SK-N-SH (cell line): ENCODE data around the gene TBXAS1. TPM values are rescaled to one million over a fixed set of nuclear protein-coding genes. Genes with fewer than 3 reads are reported as not detected.

Experiments
- CTCF ChIA-PET: fragments of 300-600, 350-600 bp; formaldehyde crosslinking; extraction: SDS; loops from one replicate; lab custom pipeline; 2021; lab: Yijun Ruan, JAX
- POLR2A ChIA-PET: fragments of 350-600 bp; sonication (Branson Sonifier 250); formaldehyde crosslinking; extraction: SDS; loops from one replicate; lab custom pipeline; 2020; ENCODE audit warnings: antibody characterized with exemption, inconsistent platforms; lab: Yijun Ruan, JAX
- DNase-seq: peaks from one replicate; pipeline ENCODE4 v3.0.0; 2012
- H2AFZ ChIP-seq: fragments of 200-600 bp; sonication (generic); 2 replicates; pipeline ENCODE4 v1.8.1; 2016; ENCODE audit warnings: antibody characterized with exemption, mild to moderate bottlenecking, low read depth
- H3F3A ChIP-seq: fragments of 200-600 bp; sonication (generic); replicated peaks from 2 replicates; pipeline ENCODE3; 2016; ENCODE audit warnings: antibody characterized with exemption, mild to moderate bottlenecking; ENCODE audit not compliant: insufficient read depth
- H3K27ac ChIP-seq, 2 experiments: fragments of 200-500 bp in 1 of 2; fragments of 200-600 bp in 1 of 2; sonication (Bioruptor generic) in 1 of 2; sonication (generic), shearing (Covaris generic) in 1 of 2; 2 replicates each; pipeline versions ENCODE4 v1.5.1 to v1.6.1; 2014 to 2016; ENCODE audit warnings: low read depth in 2 of 2, inconsistent platforms in 1 of 2, low read length in 1 of 2, mild to moderate bottlenecking in 1 of 2, mixed read lengths in 1 of 2
- H3K27me3 ChIP-seq: fragments of 200-600 bp; sonication (generic), shearing (Covaris generic); 2 replicates; pipeline ENCODE4 v1.6.1; 2016; ENCODE audit warnings: mixed run types; ENCODE audit not compliant: insufficient read depth
- H3K36me3 ChIP-seq, 2 experiments: fragments of 200-500 bp in 1 of 2; fragments of 200-600 bp in 1 of 2; sonication (Bioruptor generic) in 1 of 2; sonication (generic) in 1 of 2; replicated peaks in 1 of 2; 2 replicates each; pipeline versions ENCODE3 to v1.5.1; 2014 to 2016; ENCODE audit warnings: low read length in 1 of 2, mild to moderate bottlenecking in 1 of 2; ENCODE audit not compliant: insufficient read depth in 2 of 2, control insufficient read depth in 1 of 2
- H3K4me1 ChIP-seq, 2 experiments: fragments of 200-500 bp in 1 of 2; fragments of 200-600 bp in 1 of 2; sonication (Bioruptor generic) in 1 of 2; sonication (generic), shearing (Covaris generic) in 1 of 2; 2 replicates each; pipeline versions ENCODE4 v1.5.1 to v1.6.1; 2014 to 2016; ENCODE audit warnings: low read depth in 1 of 2, low read length in 1 of 2, mixed run types in 1 of 2; ENCODE audit not compliant: insufficient read depth in 2 of 2, control insufficient read depth in 1 of 2
- H3K4me2 ChIP-seq: fragments of 200-600 bp; sonication (generic), shearing (Covaris generic); 2 replicates; pipeline ENCODE4 v1.6.1; 2017; ENCODE audit warnings: mixed run types
- H3K4me3 ChIP-seq, 2 experiments: fragments of 200-500 bp in 1 of 2; fragments of 200-600 bp in 1 of 2; sonication (Bioruptor generic) in 1 of 2; sonication (generic), shearing (Covaris generic) in 1 of 2; 2 replicates each; pipeline versions ENCODE4 v1.5.1 to v1.8.1; 2014 to 2016; ENCODE audit warnings: low read depth in 2 of 2, inconsistent platforms in 1 of 2, low read length in 1 of 2, mild to moderate bottlenecking in 1 of 2, mixed read lengths in 1 of 2, moderate library complexity in 1 of 2
- H3K79me2 ChIP-seq: fragments of 200-600 bp; sonication (generic); 2 replicates; pipeline ENCODE4 v1.8.1; 2017; ENCODE audit warnings: mild to moderate bottlenecking; ENCODE audit not compliant: insufficient read depth
- H3K9ac ChIP-seq: fragments of 200-600 bp; sonication (generic); 2 replicates; pipeline ENCODE4 v1.6.1; 2017; ENCODE audit warnings: mixed run types
- H3K9me2 ChIP-seq: fragments of 200-600 bp; sonication (generic); 2 replicates; pipeline ENCODE4 v1.6.1; 2017; ENCODE audit warnings: mixed run types
- H3K9me3 ChIP-seq: fragments of 200-600 bp; sonication (generic); 2 replicates; pipeline ENCODE4 v1.6.1; 2017; ENCODE audit warnings: mixed run types, mild to moderate bottlenecking, moderate library complexity
- H4K20me1 ChIP-seq: fragments of 200-600 bp; sonication (generic); 2 replicates; pipeline ENCODE4 v1.6.1; 2017; ENCODE audit warnings: mild to moderate bottlenecking, mixed run types; ENCODE audit not compliant: insufficient read depth
- CTCF ChIP-seq: fragments of 200-600 bp; sonication (generic); IDR thresholded peaks from 2 replicates; pipeline ENCODE4 v1.6.1; 2017; ENCODE audit warnings: antibody characterized with exemption, mild to moderate bottlenecking, moderate library complexity
- ELF1 ChIP-seq: IDR thresholded peaks from 2 replicates; pipeline ENCODE4 v1.4.0; 2012
- EP300 ChIP-seq, 2 experiments: IDR thresholded peaks; 2 replicates each; pipeline versions ENCODE4 v1.4.0 to v1.6.1; 2012; ENCODE audit warnings: borderline replicate concordance in 1 of 2, low read depth in 1 of 2, low read length in 1 of 2
- FOXJ3 ChIP-seq: sonication (generic); formaldehyde crosslinking; IDR thresholded peaks from 2 replicates; pipeline ENCODE4 v1.5.1; 2020; ENCODE audit warnings: mild to moderate bottlenecking, missing genetic modification reagents
- FOXM1 ChIP-seq: IDR thresholded peaks from 2 replicates; pipeline ENCODE4 v1.4.0; 2012; ENCODE audit warnings: low read depth, mild to moderate bottlenecking
- GABPA ChIP-seq: IDR thresholded peaks from 2 replicates; pipeline ENCODE4 v1.4.0; 2012; ENCODE audit warnings: low read depth, mild to moderate bottlenecking
- GATA2 ChIP-seq: sonication (generic); formaldehyde crosslinking; IDR thresholded peaks from 2 replicates; pipeline ENCODE4 v1.5.0; 2020; ENCODE audit warnings: mild to moderate bottlenecking, missing genetic modification reagents
- MEF2A ChIP-seq: IDR thresholded peaks from 2 replicates; pipeline ENCODE4 v1.4.0; 2012; ENCODE audit warnings: low read depth, borderline replicate concordance
- MXI1 ChIP-seq: IDR thresholded peaks from 2 replicates; pipeline ENCODE4 v1.6.1; 2012; ENCODE audit warnings: mild to moderate bottlenecking, low read depth, low read length, improper control_type of control experiment
- NRF1 ChIP-seq: IDR thresholded peaks from 2 replicates; pipeline ENCODE4 v1.6.1; 2012; ENCODE audit warnings: low read depth, mild to moderate bottlenecking, low read length
- RCOR1 ChIP-seq: fragments of 150-350 bp; IDR thresholded peaks from 2 replicates; pipeline ENCODE4 v1.6.1; 2017; ENCODE audit warnings: antibody characterized with exemption, low read length
- SIN3A ChIP-seq: IDR thresholded peaks from 2 replicates; pipeline ENCODE4 v1.6.1; 2012; ENCODE audit warnings: low read depth, mild to moderate bottlenecking, low read length, moderate library complexity, borderline replicate concordance
- TAF1 ChIP-seq: IDR thresholded peaks from 2 replicates; pipeline ENCODE4 v1.6.1; 2012; ENCODE audit warnings: low read depth, mild to moderate bottlenecking, low read length, moderate library complexity, borderline replicate concordance
- TCF12 ChIP-seq: IDR thresholded peaks from 2 replicates; pipeline ENCODE4 v1.4.0; 2012
- YY1 ChIP-seq: IDR thresholded peaks from 2 replicates; pipeline ENCODE4 v1.4.0; 2012; ENCODE audit warnings: low read depth, mild to moderate bottlenecking
- WGBS: methylation state at CpG from one replicate; pipeline ENCODE4 v1.1.6; 2017; ENCODE audit warnings: low lambda C conversion rate; 5-methylcytosine and 5-hydroxymethylcytosine counted together
- polyA plus RNA-seq, 3 experiments: library from polyadenylated mRNA; depleted of rRNA; stranded (reverse); fragments of >200 nt; gene quantifications; 2 replicates each; pipeline ENCODE4 v1.2.3, GENCODE V29; 2012
- TF ChIP-seq, protein P1 (sequence below): IDR thresholded peaks from 2 replicates; pipeline ENCODE4 v1.4.0; 2012; ENCODE audit warnings: low read depth, borderline replicate concordance
- TF ChIP-seq, protein P2 (sequence below): IDR thresholded peaks from 2 replicates; pipeline ENCODE4 v1.4.0; 2012; ENCODE audit warnings: low read depth

The TBXAS1 gene
- polyA plus RNA-seq, 1 of the 3 experiments (the other 2 are of a cell fraction): 4.4 TPM

- CTCF ChIA-PET: interaction anchor here (1.0 to 4.4 kb wide), 8 partner anchors 9 to 392 kb away, joined by 3 to 47 read pairs (median 4); no protein-coding TSS in a partner anchor
- Histone ChIP-seq H3K27ac (no peak overlapping the region), H3K9me3 (no peaks in the 10 kb centered on the region), H4K20me1 (no peaks in the 10 kb centered on the region), H3K4me3 (no peak overlapping the region), H3F3A (no peaks in the 10 kb centered on the region), H3K27me3 (no peaks in the 10 kb centered on the region), H3K79me2 (no peaks in the 10 kb centered on the region), H2AFZ (no peak overlapping the region), H3K4me1 (peaks cover 0 to 9% of the 10 kb centered on the region in 2 experiments; a peak in 1 of 4 replicates), H3K4me2 (no peak overlapping the region), H3K36me3 (no peaks in the 10 kb centered on the region), H3K9me2 (no peaks in the 10 kb centered on the region), H3K9ac (no peak overlapping the region)
- 90% methylated on average over 8 of the region's 8 CpGs for WGBS
- POLR2A ChIA-PET: no interaction called here
- DNase-seq: no peak
- TF ChIP-seq GABPA: no peak
- TF ChIP-seq SIN3A: no peak
- no peak for TF ChIP-seq FOXM1
- TF ChIP-seq MEF2A: no peak
- no peak for TF ChIP-seq FOXJ3
- TF ChIP-seq TCF12: no peak
- no peak for TF ChIP-seq ELF1
- no peak for TF ChIP-seq GATA2 (CRISPR knock-in tag)
- TF ChIP-seq, protein P1, sequence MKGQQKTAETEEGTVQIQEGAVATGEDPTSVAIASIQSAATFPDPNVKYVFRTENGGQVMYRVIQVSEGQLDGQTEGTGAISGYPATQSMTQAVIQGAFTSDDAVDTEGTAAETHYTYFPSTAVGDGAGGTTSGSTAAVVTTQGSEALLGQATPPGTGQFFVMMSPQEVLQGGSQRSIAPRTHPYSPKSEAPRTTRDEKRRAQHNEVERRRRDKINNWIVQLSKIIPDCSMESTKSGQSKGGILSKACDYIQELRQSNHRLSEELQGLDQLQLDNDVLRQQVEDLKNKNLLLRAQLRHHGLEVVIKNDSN: no peak
- no peak for TF ChIP-seq MXI1
- no peak for TF ChIP-seq TAF1
- TF ChIP-seq CTCF: no peak
- no peak for TF ChIP-seq RCOR1
- TF ChIP-seq YY1: no peak
- no peak for TF ChIP-seq EP300 (IDR thresholded peaks at IDR 0.05; ENCODE audit: borderline replicate concordance in 1 of 2, low read depth in 1 of 2, low read length in 1 of 2)
- TF ChIP-seq, protein P2, sequence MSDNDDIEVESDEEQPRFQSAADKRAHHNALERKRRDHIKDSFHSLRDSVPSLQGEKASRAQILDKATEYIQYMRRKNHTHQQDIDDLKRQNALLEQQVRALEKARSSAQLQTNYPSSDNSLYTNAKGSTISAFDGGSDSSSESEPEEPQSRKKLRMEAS: no peak
- TF ChIP-seq NRF1: no peak
Measured at GRCh38 chr7:139993169-139993568, 164.1 kb downstream of the TBXAS1 start.

DNA sequence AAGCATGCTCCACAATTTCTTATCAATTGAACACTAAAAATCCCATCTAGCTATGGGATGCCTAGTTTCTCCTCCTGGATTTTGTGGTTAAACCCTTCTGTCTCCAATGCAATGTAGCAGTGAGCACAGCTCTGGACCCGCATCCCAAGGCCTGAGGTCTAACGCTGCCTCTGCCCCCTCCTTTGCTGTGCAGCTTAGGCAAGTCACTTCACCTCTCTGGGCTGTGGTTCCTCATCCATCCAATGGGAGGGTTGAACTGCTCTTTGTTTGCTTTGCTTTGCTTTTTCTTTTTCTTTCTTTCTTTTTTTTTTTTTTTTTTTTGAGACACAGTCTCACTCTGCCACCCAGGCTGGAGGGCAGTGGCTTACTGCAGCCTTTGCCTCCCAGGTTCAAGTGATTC lies 164.5 kb downstream of the TBXAS1 start:
- H3K4me1 ChIP-seq: peaks cover 0 to 9% of the 10 kb centered on the region in 2 experiments; a peak in 1 of 4 replicates
- DNase-seq: no peak
- no peak overlapping the region for H3K4me2 ChIP-seq
- no peak overlapping the region for H3K4me3 ChIP-seq
- no peaks in the 10 kb centered on the region for H3K27me3 ChIP-seq
- no peaks in the 10 kb centered on the region for H4K20me1 ChIP-seq
- TF ChIP-seq GABPA (no peak), RCOR1 (no peak), MXI1 (no peak)
- no peak overlapping the region for H2AFZ ChIP-seq
- no peak overlapping the region for H3K9ac ChIP-seq
- H3K9me2 ChIP-seq: no peaks in the 10 kb centered on the region
- 92% methylated on average over 2 of the region's 2 CpGs for WGBS
- ChIA-PET POLR2A (no interaction called here), CTCF (interaction anchor here (1.4 to 4.4 kb wide), 7 partner anchors 9 to 494 kb away, joined by 3 to 47 read pairs (median 7); no protein-coding TSS in a partner anchor)
- H3K36me3 ChIP-seq: no peaks in the 10 kb centered on the region
- H3F3A ChIP-seq: no peaks in the 10 kb centered on the region
- H3K9me3 ChIP-seq: no peaks in the 10 kb centered on the region
- H3K27ac ChIP-seq: no peak overlapping the region
- H3K79me2 ChIP-seq: no peaks in the 10 kb centered on the region
